DLD1 (cell line): ENCODE data around the gene SLC6A17.

Source experiments
- in situ Hi-C: cut with HindIII; loops from 2 replicates; pipeline ENCODE4 v1.10.0; 2017; ENCODE audit warnings: low sequenced_read_pairs

SLC6A17 gene

GRCh38 chr1:110172001-110172400 lies 21.7 kb downstream of the SLC6A17 start:
- in situ Hi-C loops = no loop called here

GRCh38 chr1:110173466-110174105 lies 23.3 kb downstream of the SLC6A17 start:
- in situ Hi-C loops = no loop called here

GRCh38 chr1:110174961-110175360 lies 24.7 kb downstream of the SLC6A17 start:
- in situ Hi-C loops = no loop called here

GRCh38 chr1:110176299-110176956 lies 26.1 kb downstream of the SLC6A17 start:
- in situ Hi-C loops = no loop called here

- in situ Hi-C loops = no loop called here
Measured at GRCh38 chr1:110177775-110178174, 27.5 kb downstream of the SLC6A17 start.

GRCh38 chr1:110183642-110184167 lies 33.4 kb downstream of the SLC6A17 start:
- in situ Hi-C loops = no loop called here

GRCh38 chr1:110184446-110184845 lies 34.2 kb downstream of the SLC6A17 start:
- in situ Hi-C loops = no loop called here

- in situ Hi-C loops = no loop called here
Measured at GRCh38 chr1:110185181-110185580, 34.9 kb downstream of the SLC6A17 start.

- in situ Hi-C loops = no loop called here
Measured at GRCh38 chr1:110186558-110186957, 36.3 kb downstream of the SLC6A17 start.

GRCh38 chr1:110187139-110187890 lies 37.0 kb downstream of the SLC6A17 start:
- in situ Hi-C loops = no loop called here

GRCh38 chr1:110188035-110188618 lies 37.8 kb downstream of the SLC6A17 start:
- in situ Hi-C loops = no loop called here

GRCh38 chr1:110189181-110189580 lies 38.9 kb downstream of the SLC6A17 start:
- in situ Hi-C loops = no loop called here

- in situ Hi-C loops = no loop called here
Measured at GRCh38 chr1:110190282-110190929, 40.1 kb downstream of the SLC6A17 start.

GRCh38 chr1:110192541-110192940 lies 42.2 kb downstream of the SLC6A17 start:
- in situ Hi-C loops = no loop called here

- in situ Hi-C loops = no loop called here
Measured at GRCh38 chr1:110195196-110195595, 44.9 kb downstream of the SLC6A17 start.

GRCh38 chr1:110196917-110197765 lies 46.8 kb downstream of the SLC6A17 start:
- in situ Hi-C loops = no loop called here

GRCh38 chr1:110197905-110198629 lies 47.8 kb downstream of the SLC6A17 start:
- in situ Hi-C loops = no loop called here

GRCh38 chr1:110198746-110199145 lies 48.5 kb downstream of the SLC6A17 start:
- in situ Hi-C loops = no loop called here

- in situ Hi-C loops = no loop called here
Measured at GRCh38 chr1:110200190-110200589, 49.9 kb downstream of the SLC6A17 start.
